Measurements from ENCODE around the gene ARG2. TPM values are rescaled to one million over a fixed set of nuclear protein-coding genes. Genes with fewer than 3 reads are reported as not detected.

The ARG2 gene
- total and polyA plus RNA-seq, 2 donors (not counting 1 experiment from before 2014, with no cell fraction given): 1.9 to 8.4 TPM

- H3K4me1 ChIP-seq (ENCODE audit: control insufficient read depth, extremely low read depth, insufficient read depth, low read length): no peaks in the 10 kb centered on the region
- TF ChIP-seq EZH2 (IDR thresholded peaks at IDR 0.05; ENCODE audit: low read length, missing control alignments): no peak
- TF ChIP-seq CTCF (conservative IDR thresholded peaks at IDR 0.05 in 1 of 2, IDR thresholded peaks at IDR 0.05 in 1 of 2; ENCODE audit: low read depth in 1 of 2, low read length in 2 of 2): no peak
- no peaks in the 10 kb centered on the region for H3K79me2 ChIP-seq (ENCODE audit: control insufficient read depth, insufficient read depth, low read length)
- no peaks in the 10 kb centered on the region for H3K27me3 ChIP-seq (ENCODE audit: control insufficient read depth, insufficient read depth, low read length)
- no peak overlapping the region for H3K27ac ChIP-seq (ENCODE audit: insufficient read depth, low read length)
- H3K9me3 ChIP-seq (ENCODE audit: control insufficient read depth, insufficient read depth, low read depth, low read length): no peaks in the 10 kb centered on the region
- no peak overlapping the region for H3K4me2 ChIP-seq (ENCODE audit: extremely low read depth, insufficient read depth, low read length)
- no peak overlapping the region for H3K4me3 ChIP-seq (replicated peaks in 1 of 4; ENCODE audit: control extremely low read depth in 1 of 4, insufficient read depth in 1 of 4, low read depth in 3 of 4, low read length in 4 of 4)
- no peaks in the 10 kb centered on the region for H4K20me1 ChIP-seq (ENCODE audit: control insufficient read depth, extremely low read depth, insufficient read depth, low read length)
- no peak for DNase-seq (ENCODE audit: low read depth in 2 of 2)
- H3K9ac ChIP-seq (ENCODE audit: insufficient read depth, low read length): no peak overlapping the region
- no peaks in the 10 kb centered on the region for H3K36me3 ChIP-seq (ENCODE audit: control insufficient read depth, insufficient read depth, low read length)
- H2AFZ ChIP-seq (ENCODE audit: low read length): no peak overlapping the region
Observed at GRCh38 chr14:67579040-67579439, 40.7 kb upstream of the ARG2 start.

- Histone ChIP-seq H3K4me2 (ENCODE audit: extremely low read depth, insufficient read depth, low read length) (no peak overlapping the region), H4K20me1 (ENCODE audit: control insufficient read depth, extremely low read depth, insufficient read depth, low read length) (no peaks in the 10 kb centered on the region)
Observed at GRCh38 chr14:67579636-67580035, 40.1 kb upstream of the ARG2 start.

GRCh38 chr14:67580336-67581171, 39.2 kb upstream of the ARG2 start:
- Histone ChIP-seq H3K9me3 (ENCODE audit: control insufficient read depth, insufficient read depth, low read depth, low read length) (no peaks in the 10 kb centered on the region), H4K20me1 (ENCODE audit: control insufficient read depth, extremely low read depth, insufficient read depth, low read length) (no peaks in the 10 kb centered on the region), H2AFZ (ENCODE audit: low read length) (no peak overlapping the region), H3K4me2 (ENCODE audit: extremely low read depth, insufficient read depth, low read length) (no peak overlapping the region), H3K36me3 (ENCODE audit: control insufficient read depth, insufficient read depth, low read length) (no peaks in the 10 kb centered on the region), H3K9ac (ENCODE audit: insufficient read depth, low read length) (no peak overlapping the region), H3K79me2 (ENCODE audit: control insufficient read depth, insufficient read depth, low read length) (no peaks in the 10 kb centered on the region), H3K4me3 (replicated peaks in 1 of 4; ENCODE audit: control extremely low read depth in 1 of 4, insufficient read depth in 1 of 4, low read depth in 3 of 4, low read length in 4 of 4) (no peak overlapping the region), H3K27ac (ENCODE audit: insufficient read depth, low read length) (no peak overlapping the region), H3K27me3 (ENCODE audit: control insufficient read depth, insufficient read depth, low read length) (no peaks in the 10 kb centered on the region), H3K4me1 (ENCODE audit: control insufficient read depth, extremely low read depth, insufficient read depth, low read length) (no peaks in the 10 kb centered on the region)
- no peak for TF ChIP-seq CTCF (conservative IDR thresholded peaks at IDR 0.05 in 1 of 2, IDR thresholded peaks at IDR 0.05 in 1 of 2; ENCODE audit: low read depth in 1 of 2, low read length in 2 of 2)
- TF ChIP-seq EZH2 (IDR thresholded peaks at IDR 0.05; ENCODE audit: low read length, missing control alignments): no peak
- DNase-seq (ENCODE audit: low read depth in 2 of 2): no peak

More at GRCh38 chr14:67579636-67580035, 40.1 kb upstream of the ARG2 start:
- H3K79me2 ChIP-seq (ENCODE audit: control insufficient read depth, insufficient read depth, low read length): no peaks in the 10 kb centered on the region
- no peaks in the 10 kb centered on the region for H3K4me1 ChIP-seq (ENCODE audit: control insufficient read depth, extremely low read depth, insufficient read depth, low read length)
- no peak overlapping the region for H3K4me3 ChIP-seq (replicated peaks in 1 of 4; ENCODE audit: control extremely low read depth in 1 of 4, insufficient read depth in 1 of 4, low read depth in 3 of 4, low read length in 4 of 4)
- H3K27me3 ChIP-seq (ENCODE audit: control insufficient read depth, insufficient read depth, low read length): no peaks in the 10 kb centered on the region
- H3K9me3 ChIP-seq (ENCODE audit: control insufficient read depth, insufficient read depth, low read depth, low read length): no peaks in the 10 kb centered on the region
- no peak overlapping the region for H2AFZ ChIP-seq (ENCODE audit: low read length)
- H3K36me3 ChIP-seq (ENCODE audit: control insufficient read depth, insufficient read depth, low read length): no peaks in the 10 kb centered on the region
- no peak overlapping the region for H3K27ac ChIP-seq (ENCODE audit: insufficient read depth, low read length)
- no peak for TF ChIP-seq EZH2 (IDR thresholded peaks at IDR 0.05; ENCODE audit: low read length, missing control alignments)
- TF ChIP-seq CTCF (conservative IDR thresholded peaks at IDR 0.05 in 1 of 2, IDR thresholded peaks at IDR 0.05 in 1 of 2; ENCODE audit: low read depth in 1 of 2, low read length in 2 of 2): no peak
- H3K9ac ChIP-seq (ENCODE audit: insufficient read depth, low read length): no peak overlapping the region
- DNase-seq (ENCODE audit: low read depth in 2 of 2): no peak

Measured in fibroblast of lung (primary cell).